Nephron progenitor cell (in vitro differentiated cells): ENCODE measurements around the gene EMILIN3.

Experiments
- DNase-seq: peaks from one replicate; pipeline ENCODE4 v3.0.0; 2021
- H3K27ac Mint-ChIP-seq: 2 replicates; pipeline ENCODE4 v1.8.0; 2021; ENCODE audit warnings: mild to moderate bottlenecking, moderate library complexity, mixed read lengths
- H3K27me3 Mint-ChIP-seq: 2 replicates; pipeline ENCODE4 v1.8.0; 2021; ENCODE audit warnings: mild to moderate bottlenecking, low read depth, mixed read lengths; ENCODE audit not compliant: poor library complexity
- H3K36me3 Mint-ChIP-seq: 2 replicates; pipeline ENCODE4 v1.8.0; 2021; ENCODE audit warnings: low read depth, mixed read lengths
- H3K4me1 Mint-ChIP-seq: 2 replicates; pipeline ENCODE4 v1.8.0; 2021; ENCODE audit warnings: mixed read lengths
- H3K4me3 Mint-ChIP-seq: 2 replicates; pipeline ENCODE4 v1.8.0; 2021; ENCODE audit warnings: mild to moderate bottlenecking, moderate library complexity, mixed read lengths
- H3K9me3 Mint-ChIP-seq: 2 replicates; pipeline ENCODE4 v1.8.0; 2021; ENCODE audit warnings: mild to moderate bottlenecking, moderate library complexity, mixed read lengths
- CTCF ChIP-seq: fragments of 200-600 bp; sonication (generic); IDR thresholded peaks from 2 replicates; pipeline ENCODE4 v1.5.0; 2021; ENCODE audit warnings: antibody characterized with exemption

The EMILIN3 gene

GRCh38 chr20:41408986-41409385 lies 42.4 kb upstream of the EMILIN3 start:
- no peak overlapping the region for H3K4me3 Mint-ChIP-seq
- peaks cover 33% of the 10 kb centered on the region for H3K4me1 Mint-ChIP-seq
- no peaks in the 10 kb centered on the region for H3K9me3 Mint-ChIP-seq
- TF ChIP-seq CTCF = no peak
- H3K36me3 Mint-ChIP-seq = peaks cover 74% of the 10 kb centered on the region
- H3K27ac Mint-ChIP-seq = no peak overlapping the region
- H3K27me3 Mint-ChIP-seq = no peaks in the 10 kb centered on the region
- DNase-seq = peak; percentile 10

GRCh38 chr20:41408156-41408794 lies 41.7 kb upstream of the EMILIN3 start:
- no peak overlapping the region for H3K27ac Mint-ChIP-seq
- no peaks in the 10 kb centered on the region for H3K9me3 Mint-ChIP-seq
- no peaks in the 10 kb centered on the region for H3K27me3 Mint-ChIP-seq
- TF ChIP-seq CTCF = no peak
- no peak for DNase-seq
- peaks cover 74% of the 10 kb centered on the region for H3K36me3 Mint-ChIP-seq
- H3K4me3 Mint-ChIP-seq = no peak overlapping the region
- peaks cover 40% of the 10 kb centered on the region for H3K4me1 Mint-ChIP-seq

GRCh38 chr20:41407607-41408006 lies 41.0 kb upstream of the EMILIN3 start:
- no peaks in the 10 kb centered on the region for H3K27me3 Mint-ChIP-seq
- H3K4me1 Mint-ChIP-seq = peaks cover 43% of the 10 kb centered on the region
- H3K36me3 Mint-ChIP-seq = peaks cover 75% of the 10 kb centered on the region
- H3K9me3 Mint-ChIP-seq = no peaks in the 10 kb centered on the region
- TF ChIP-seq CTCF = no peak
- no peak overlapping the region for H3K27ac Mint-ChIP-seq
- H3K4me3 Mint-ChIP-seq = no peak overlapping the region
- no peak for DNase-seq

GRCh38 chr20:41406896-41407444 lies 40.4 kb upstream of the EMILIN3 start:
- Mint-ChIP-seq H3K4me1 (peaks cover 43% of the 10 kb centered on the region), H3K27me3 (no peaks in the 10 kb centered on the region), H3K36me3 (peaks cover 72% of the 10 kb centered on the region), H3K27ac (peak overlapping the region; percentile 4), H3K4me3 (no peak overlapping the region), H3K9me3 (no peaks in the 10 kb centered on the region)
- DNase-seq = no peak
- no peak for TF ChIP-seq CTCF

- peaks cover 69% of the 10 kb centered on the region for H3K36me3 Mint-ChIP-seq
- H3K27me3 Mint-ChIP-seq = no peaks in the 10 kb centered on the region
- H3K27ac Mint-ChIP-seq = peak overlapping the region; percentile 4
- no peak for TF ChIP-seq CTCF
- H3K4me1 Mint-ChIP-seq = peaks cover 43% of the 10 kb centered on the region
- H3K4me3 Mint-ChIP-seq = no peak overlapping the region
- no peaks in the 10 kb centered on the region for H3K9me3 Mint-ChIP-seq
- DNase-seq = no peak
These were observed 39.7 kb upstream of the EMILIN3 start for GRCh38 chr20:41406353-41406752.

GRCh38 chr20:41405436-41405835 lies 38.8 kb upstream of the EMILIN3 start:
- Mint-ChIP-seq H3K9me3 (no peaks in the 10 kb centered on the region), H3K4me1 (peaks cover 37% of the 10 kb centered on the region)
- no peak for TF ChIP-seq CTCF

More at GRCh38 chr20:41405436-41405835, 38.8 kb upstream of the EMILIN3 start:
- Mint-ChIP-seq H3K27me3 (no peaks in the 10 kb centered on the region), H3K36me3 (peaks cover 63% of the 10 kb centered on the region), H3K27ac (no peak overlapping the region), H3K4me3 (no peak overlapping the region)
- DNase-seq = no peak
